GM12878 (cell line): Measurements from ENCODE around the gene NOL8.

Source experiments
- BACH1 ChIP-seq: fragments of 450-650 bp; IDR thresholded peaks from 2 replicates; pipeline ENCODE4 v1.6.1; 2017; ENCODE audit warnings: mild to moderate bottlenecking, borderline replicate concordance
- CHD4 ChIP-seq: fragments of 200-600 bp; sonication (generic); IDR thresholded peaks from 2 replicates; pipeline ENCODE4 v1.6.1; 2016; ENCODE audit warnings: mild to moderate bottlenecking
- CREB1 ChIP-seq: IDR thresholded peaks from 2 replicates; pipeline ENCODE4 v1.6.1; 2012; ENCODE audit warnings: low read depth, mild to moderate bottlenecking, inconsistent platforms
- EZH2 ChIP-seq: IDR thresholded peaks from 2 replicates; pipeline ENCODE4 v1.6.1; 2012; ENCODE audit warnings: low read depth, mild to moderate bottlenecking, control low read depth, inconsistent platforms, low read length, borderline replicate concordance; ENCODE audit not compliant: control insufficient read depth
- KLF5 ChIP-seq: fragments of 450-650 bp; IDR thresholded peaks from 2 replicates; pipeline ENCODE4 v1.6.1; 2014; ENCODE audit warnings: mild to moderate bottlenecking; ENCODE audit not compliant: partially characterized antibody
- POLR2A ChIP-seq: IDR thresholded peaks from 2 replicates; pipeline ENCODE4 v1.6.1; 2011; ENCODE audit warnings: low read depth, mild to moderate bottlenecking, low read length
- RFX5 ChIP-seq: IDR thresholded peaks from 2 replicates; pipeline ENCODE4 v1.6.1; 2011; ENCODE audit warnings: low read depth, low read length, improper control_type of control experiment
- ZNF274 ChIP-seq: IDR thresholded peaks from one replicate; pipeline ENCODE4 v1.8.0; 2011; ENCODE audit not compliant: insufficient read length, insufficient read depth
- TF ChIP-seq, protein P1 (sequence below), 3 experiments: IDR thresholded peaks in 2 of 3; conservative IDR thresholded peaks in 1 of 3; 2 replicates each; pipeline ENCODE4 v1.5.1; 2011; ENCODE audit warnings: low read depth in 3 of 3, low read length in 3 of 3, mild to moderate bottlenecking in 3 of 3, control low read depth in 2 of 3, moderate library complexity in 2 of 3, inconsistent platforms in 1 of 3, mixed read lengths in 1 of 3; ENCODE audit not compliant: control insufficient read depth in 2 of 3, insufficient read depth in 1 of 3; ENCODE audit errors: extremely low read depth in 1 of 3

DNA sequence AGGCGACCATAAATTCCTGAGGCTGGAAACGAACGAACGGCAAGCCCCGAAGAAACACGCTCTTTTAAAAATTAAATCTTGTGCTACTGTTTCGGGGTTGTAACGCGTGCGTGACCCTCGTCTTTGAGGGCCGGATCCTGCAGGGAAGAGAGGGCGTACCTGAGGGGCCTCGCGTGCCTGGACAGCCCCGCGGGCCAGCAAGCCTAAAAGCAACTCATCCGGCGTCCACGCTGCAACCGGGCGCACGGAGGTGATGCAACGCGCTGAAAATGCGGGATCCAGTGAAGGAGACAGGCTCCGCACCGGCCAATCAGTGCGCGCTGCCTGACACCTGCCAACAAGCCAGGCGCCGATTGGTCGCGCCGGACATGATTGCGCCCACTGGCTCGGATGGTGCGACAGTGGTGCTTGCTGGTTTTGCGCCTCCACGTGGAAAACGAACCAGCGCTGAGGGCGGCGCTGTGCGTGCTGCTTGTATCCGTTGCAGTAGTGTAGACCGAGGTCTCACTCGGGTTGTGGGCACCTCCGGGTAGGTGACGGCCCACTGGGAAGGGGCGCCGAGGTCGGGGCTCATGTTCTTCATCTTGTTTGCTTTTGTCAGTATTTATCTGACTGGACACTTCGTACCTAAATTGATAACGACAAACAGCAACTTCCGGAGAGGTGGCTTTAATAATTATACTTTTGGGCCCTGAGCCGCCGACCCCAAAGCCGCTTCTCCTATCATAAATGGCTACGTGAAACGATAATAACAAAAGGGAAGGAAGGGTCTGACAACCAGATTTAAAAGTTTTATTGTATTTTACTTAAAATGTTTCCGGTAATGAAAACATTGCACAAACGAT lies 31.5 kb downstream of the NOL8 start, which contains the start of gene IARS1:
- no peak for TF ChIP-seq EZH2
- peak; percentile 95 for TF ChIP-seq POLR2A
- TF ChIP-seq, protein P1, sequence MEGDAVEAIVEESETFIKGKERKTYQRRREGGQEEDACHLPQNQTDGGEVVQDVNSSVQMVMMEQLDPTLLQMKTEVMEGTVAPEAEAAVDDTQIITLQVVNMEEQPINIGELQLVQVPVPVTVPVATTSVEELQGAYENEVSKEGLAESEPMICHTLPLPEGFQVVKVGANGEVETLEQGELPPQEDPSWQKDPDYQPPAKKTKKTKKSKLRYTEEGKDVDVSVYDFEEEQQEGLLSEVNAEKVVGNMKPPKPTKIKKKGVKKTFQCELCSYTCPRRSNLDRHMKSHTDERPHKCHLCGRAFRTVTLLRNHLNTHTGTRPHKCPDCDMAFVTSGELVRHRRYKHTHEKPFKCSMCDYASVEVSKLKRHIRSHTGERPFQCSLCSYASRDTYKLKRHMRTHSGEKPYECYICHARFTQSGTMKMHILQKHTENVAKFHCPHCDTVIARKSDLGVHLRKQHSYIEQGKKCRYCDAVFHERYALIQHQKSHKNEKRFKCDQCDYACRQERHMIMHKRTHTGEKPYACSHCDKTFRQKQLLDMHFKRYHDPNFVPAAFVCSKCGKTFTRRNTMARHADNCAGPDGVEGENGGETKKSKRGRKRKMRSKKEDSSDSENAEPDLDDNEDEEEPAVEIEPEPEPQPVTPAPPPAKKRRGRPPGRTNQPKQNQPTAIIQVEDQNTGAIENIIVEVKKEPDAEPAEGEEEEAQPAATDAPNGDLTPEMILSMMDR (IDR thresholded peaks at IDR 0.05 in 2 of 3, conservative IDR thresholded peaks at IDR 0.05 in 1 of 3; ENCODE audit: control insufficient read depth in 2 of 3, extremely low read depth in 1 of 3, insufficient read depth in 1 of 3, low read depth in 3 of 3, low read length in 3 of 3): peak; percentile 38 to 51 (median 48); a peak in 4 of 6 replicates
- no peak for TF ChIP-seq CHD4
- TF ChIP-seq BACH1: peak; percentile 58; the same call in 1 of the 2 replicates
- TF ChIP-seq KLF5: peak; percentile 82
- peak; percentile 43; the same call in 1 of the 2 replicates for TF ChIP-seq RFX5
- TF ChIP-seq ZNF274: no peak
- peak; percentile 97 for TF ChIP-seq CREB1
